ENCODE measurements around the gene CYP46A1. TPM values are rescaled to one million over a fixed set of nuclear protein-coding genes. Genes with fewer than 3 reads are reported as not detected.
A peak's percentile ranks its signal among the peaks of the same experiment; 100 is the strongest.

CYP46A1 gene
- total and polyA plus RNA-seq, 2 donors from 2014 or later, result 0.82 to 2.5 TPM

DNA sequence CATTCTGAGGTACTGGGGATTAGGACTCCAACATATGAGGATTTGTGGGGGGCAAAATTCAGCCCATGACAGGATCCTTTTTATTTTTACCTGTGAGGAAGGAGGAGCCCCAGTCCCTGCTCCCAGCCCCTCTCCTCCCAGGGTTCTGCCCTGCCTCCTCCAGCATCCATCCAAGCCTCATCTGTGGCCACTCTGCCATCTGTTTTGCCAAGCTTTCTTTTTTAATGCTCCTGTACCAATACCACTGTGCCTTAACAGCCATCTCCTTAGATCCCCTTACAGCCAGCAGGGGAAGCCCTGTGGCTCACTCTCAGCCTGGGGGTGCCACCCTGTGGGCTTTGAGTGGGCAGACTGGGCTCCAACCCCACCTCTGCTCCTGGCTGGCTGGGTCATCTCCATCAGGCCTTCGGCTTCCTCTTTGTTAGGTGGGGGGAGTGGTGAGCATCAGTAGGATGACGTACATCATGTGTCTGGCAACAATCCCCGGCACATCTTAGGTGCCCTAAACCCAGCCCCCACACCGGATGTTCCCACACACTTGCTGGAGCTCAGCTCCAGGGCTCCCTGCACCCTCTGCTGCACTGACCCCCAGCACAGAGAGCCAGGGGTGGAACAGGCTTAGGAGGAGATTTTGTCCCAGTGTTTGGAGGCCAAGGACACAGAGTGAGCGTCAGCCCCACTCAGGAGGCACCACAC is 40.2 kb downstream of the CYP46A1 start:
- DNase-seq, result peak in 1 of 5 donors; percentile 18
- no peak for FAIRE-seq
- intact Hi-C loops (cut with DNase I), result no loop called here
- H3K36me3 ChIP-seq (ENCODE audit: control insufficient read depth in 2 of 3, insufficient read depth in 3 of 3, low read length in 3 of 3), result no peaks in the 10 kb centered on the region
- H3K4me1 ChIP-seq (ENCODE audit: control insufficient read depth in 2 of 3, insufficient read depth in 2 of 3, low read depth in 1 of 3, low read length in 3 of 3), result peaks cover 0 to 3% (median 0%) of the 10 kb centered on the region in 3 donors
- TF ChIP-seq, protein P1, sequence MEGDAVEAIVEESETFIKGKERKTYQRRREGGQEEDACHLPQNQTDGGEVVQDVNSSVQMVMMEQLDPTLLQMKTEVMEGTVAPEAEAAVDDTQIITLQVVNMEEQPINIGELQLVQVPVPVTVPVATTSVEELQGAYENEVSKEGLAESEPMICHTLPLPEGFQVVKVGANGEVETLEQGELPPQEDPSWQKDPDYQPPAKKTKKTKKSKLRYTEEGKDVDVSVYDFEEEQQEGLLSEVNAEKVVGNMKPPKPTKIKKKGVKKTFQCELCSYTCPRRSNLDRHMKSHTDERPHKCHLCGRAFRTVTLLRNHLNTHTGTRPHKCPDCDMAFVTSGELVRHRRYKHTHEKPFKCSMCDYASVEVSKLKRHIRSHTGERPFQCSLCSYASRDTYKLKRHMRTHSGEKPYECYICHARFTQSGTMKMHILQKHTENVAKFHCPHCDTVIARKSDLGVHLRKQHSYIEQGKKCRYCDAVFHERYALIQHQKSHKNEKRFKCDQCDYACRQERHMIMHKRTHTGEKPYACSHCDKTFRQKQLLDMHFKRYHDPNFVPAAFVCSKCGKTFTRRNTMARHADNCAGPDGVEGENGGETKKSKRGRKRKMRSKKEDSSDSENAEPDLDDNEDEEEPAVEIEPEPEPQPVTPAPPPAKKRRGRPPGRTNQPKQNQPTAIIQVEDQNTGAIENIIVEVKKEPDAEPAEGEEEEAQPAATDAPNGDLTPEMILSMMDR (IDR thresholded peaks at IDR 0.05; ENCODE audit: borderline replicate concordance, extremely low read depth, insufficient read depth), result no peak
- H3K9me3 ChIP-seq (ENCODE audit: control insufficient read depth in 2 of 3, insufficient read depth in 1 of 3, low read length in 3 of 3), result no peaks in the 10 kb centered on the region
- no peak overlapping the region for H3K27ac ChIP-seq (ENCODE audit: low read depth in 2 of 2, low read length in 2 of 2)
- H3K27me3 ChIP-seq (ENCODE audit: control insufficient read depth, insufficient read depth, low read length), result no peaks in the 10 kb centered on the region
- no peak overlapping the region for H3K4me3 ChIP-seq (ENCODE audit: low read length in 3 of 3)
- H3K9ac ChIP-seq (ENCODE audit: low read length in 3 of 3), result no peak overlapping the region

DNA sequence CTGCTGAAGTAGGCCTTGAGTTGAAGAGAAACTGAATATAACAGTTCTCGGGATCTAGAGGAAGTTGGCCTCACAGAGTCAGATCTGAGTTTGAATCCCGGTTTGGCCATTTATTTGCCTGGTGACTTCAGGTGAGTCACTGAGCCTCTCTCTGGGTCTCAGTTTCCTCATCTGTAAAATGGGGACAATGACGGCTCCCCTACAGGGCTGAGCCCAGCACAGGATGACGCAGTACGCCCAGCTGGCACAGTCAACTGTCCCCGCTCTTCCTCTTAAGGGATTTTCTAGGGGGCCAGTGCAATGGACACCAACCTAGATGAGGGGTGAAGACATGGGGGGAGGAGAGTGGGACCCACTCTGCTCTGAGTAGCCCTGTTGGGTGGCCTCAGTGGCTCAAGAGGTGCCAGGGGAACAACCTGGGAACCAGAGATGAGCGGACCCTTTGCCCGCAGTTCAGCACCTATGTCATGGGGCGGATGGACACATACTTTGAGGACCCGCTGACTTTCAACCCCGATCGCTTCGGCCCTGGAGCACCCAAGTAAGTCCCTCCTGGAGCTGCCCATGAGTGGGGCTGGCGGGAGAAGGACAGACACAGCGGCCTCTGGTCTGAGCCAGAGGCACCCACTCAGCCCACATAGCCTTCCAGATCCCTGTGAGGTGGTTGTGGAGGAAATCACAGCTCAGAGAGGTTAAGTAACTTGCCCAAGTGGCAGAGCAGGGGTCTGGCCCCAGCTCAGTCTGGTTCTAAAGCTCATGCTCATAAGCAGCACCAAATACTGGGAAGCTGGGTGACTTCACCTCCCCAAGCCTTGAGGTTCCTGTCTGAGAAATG is 41.1 kb downstream of the CYP46A1 start:
- intact Hi-C loops (cut with DNase I), result loop anchor here (5.0 kb wide), 1 partner anchor 162 kb away; no protein-coding TSS in a partner anchor
- FAIRE-seq, result no peak

DNA sequence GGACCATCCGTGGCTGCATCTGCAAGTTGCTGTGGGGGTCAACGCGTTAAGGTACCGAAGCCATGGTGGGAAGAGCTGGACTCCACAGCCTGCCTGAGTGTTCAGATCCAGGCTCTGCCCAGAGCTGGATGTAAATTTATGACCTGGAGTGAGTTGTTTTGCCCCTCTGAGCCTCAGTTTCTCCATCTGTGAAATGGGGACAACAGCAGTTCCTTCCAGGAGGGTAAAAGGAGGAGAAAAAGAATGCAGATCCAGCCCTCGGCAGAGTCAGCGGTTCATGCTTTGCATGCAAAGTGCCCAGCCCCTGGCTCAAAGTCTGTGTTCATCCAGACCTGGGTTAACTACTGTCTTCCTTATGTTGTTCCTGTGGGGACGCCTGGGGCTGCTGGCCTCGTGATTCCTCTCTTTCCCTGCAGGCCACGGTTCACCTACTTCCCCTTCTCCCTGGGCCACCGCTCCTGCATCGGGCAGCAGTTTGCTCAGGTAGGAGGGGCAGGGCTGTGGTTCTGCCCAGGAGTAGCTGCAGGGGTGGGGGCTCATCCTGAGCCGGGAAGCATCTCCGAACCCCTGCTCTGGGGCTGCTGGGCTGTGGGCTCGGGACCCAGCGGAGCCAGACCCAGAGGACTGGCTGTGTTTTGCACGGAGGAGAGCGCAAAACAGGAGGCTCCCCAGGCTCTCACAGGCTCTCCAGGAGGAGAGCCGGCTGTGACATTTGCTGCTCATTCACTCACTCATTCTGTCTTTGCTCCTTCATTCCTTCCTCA is 41.9 kb downstream of the CYP46A1 start:
- no peak for FAIRE-seq
- intact Hi-C loops (cut with DNase I), result loop anchor here (5.0 kb wide), 1 partner anchor 161 kb away; no protein-coding TSS in a partner anchor

More for the DNA sequence above, 41.1 kb downstream of the CYP46A1 start:
- no peaks in the 10 kb centered on the region for H3K9me3 ChIP-seq (ENCODE audit: control insufficient read depth in 2 of 3, insufficient read depth in 1 of 3, low read length in 3 of 3)
- TF ChIP-seq, protein P1 (IDR thresholded peaks at IDR 0.05; ENCODE audit: borderline replicate concordance, extremely low read depth, insufficient read depth), result no peak
- DNase-seq, result peak in 1 of 5 donors; percentile 23
- H3K4me3 ChIP-seq (ENCODE audit: low read length in 3 of 3), result no peak overlapping the region
- H3K36me3 ChIP-seq (ENCODE audit: control insufficient read depth in 2 of 3, insufficient read depth in 3 of 3, low read length in 3 of 3), result no peaks in the 10 kb centered on the region
- H3K27me3 ChIP-seq (ENCODE audit: control insufficient read depth, insufficient read depth, low read length), result no peaks in the 10 kb centered on the region
- H3K9ac ChIP-seq (ENCODE audit: low read length in 3 of 3), result no peak overlapping the region
- H3K4me1 ChIP-seq (ENCODE audit: control insufficient read depth in 2 of 3, insufficient read depth in 2 of 3, low read depth in 1 of 3, low read length in 3 of 3), result peaks cover 0 to 5% (median 0%) of the 10 kb centered on the region in 3 donors
- no peak overlapping the region for H3K27ac ChIP-seq (ENCODE audit: low read depth in 2 of 2, low read length in 2 of 2)

More for the DNA sequence above, 41.9 kb downstream of the CYP46A1 start:
- Histone ChIP-seq H3K4me1 (ENCODE audit: control insufficient read depth in 2 of 3, insufficient read depth in 2 of 3, low read depth in 1 of 3, low read length in 3 of 3) (peaks cover 0 to 5% (median 0%) of the 10 kb centered on the region in 3 donors), H3K9ac (ENCODE audit: low read length in 3 of 3) (no peak overlapping the region), H3K27me3 (ENCODE audit: control insufficient read depth, insufficient read depth, low read length) (no peaks in the 10 kb centered on the region), H3K27ac (ENCODE audit: low read depth in 2 of 2, low read length in 2 of 2) (no peak overlapping the region), H3K36me3 (ENCODE audit: control insufficient read depth in 2 of 3, insufficient read depth in 3 of 3, low read length in 3 of 3) (no peaks in the 10 kb centered on the region), H3K9me3 (ENCODE audit: control insufficient read depth in 2 of 3, insufficient read depth in 1 of 3, low read length in 3 of 3) (no peaks in the 10 kb centered on the region), H3K4me3 (ENCODE audit: low read length in 3 of 3) (no peak overlapping the region)
- DNase-seq, result peak; percentile 52 to 84 (median 77)
- TF ChIP-seq, protein P1 (IDR thresholded peaks at IDR 0.05; ENCODE audit: borderline replicate concordance, extremely low read depth, insufficient read depth), result no peak
